Upper lobe of left lung (tissue), 4 donors: Measurements from ENCODE around the gene CARD19.

Source experiments
- EP300 ChIP-seq, 4 donors: sonication (generic); formaldehyde crosslinking; IDR thresholded peaks; one replicate each; pipeline ENCODE4 v1.5.1; 2017; ENCODE audit warnings: antibody characterized with exemption in 4 of 4, control low read depth in 2 of 4
- POLR2A ChIP-seq, 4 donors: fragments of 450-650 bp; IDR thresholded peaks; one replicate each; pipeline ENCODE4 v1.5.1; 2016 to 2017; ENCODE audit warnings: antibody characterized with exemption in 4 of 4, mild to moderate bottlenecking in 2 of 4
- POLR2AphosphoS5 ChIP-seq, 2 donors: sonication (generic); formaldehyde crosslinking; IDR thresholded peaks; one replicate each; pipeline ENCODE4 v1.5.1; 2017; ENCODE audit warnings: antibody characterized with exemption in 2 of 2
- TF ChIP-seq, protein P1 (sequence below), 6 experiments: fragments of 450-650 bp in 4 of 6; fragments of 200-600 bp in 2 of 6; sonication (generic) in 2 of 6; IDR thresholded peaks; one replicate each; pipeline ENCODE4 v1.5.1; 2016 to 2019; ENCODE audit warnings: antibody characterized with exemption in 6 of 6

DNA sequence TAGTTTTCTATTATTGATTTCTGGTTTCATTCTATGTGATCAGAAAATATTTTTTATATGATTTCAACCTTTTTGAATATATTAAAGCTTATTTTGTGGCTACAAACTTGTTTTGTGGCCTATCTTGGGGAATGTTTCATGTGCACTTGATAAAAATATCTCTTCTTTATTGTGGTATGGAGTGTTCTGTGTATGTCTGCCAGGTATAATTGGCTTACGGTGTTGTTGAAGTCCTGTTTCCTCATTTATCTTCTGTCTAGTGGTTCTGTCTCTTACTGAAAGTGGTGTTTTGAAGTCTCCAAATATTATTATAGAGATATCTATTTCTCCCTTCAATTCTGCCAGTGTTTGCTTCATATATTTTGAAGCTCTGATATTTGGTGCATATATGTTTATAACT is 9.6 kb downstream of the CARD19 start:
- TF ChIP-seq, protein P1, sequence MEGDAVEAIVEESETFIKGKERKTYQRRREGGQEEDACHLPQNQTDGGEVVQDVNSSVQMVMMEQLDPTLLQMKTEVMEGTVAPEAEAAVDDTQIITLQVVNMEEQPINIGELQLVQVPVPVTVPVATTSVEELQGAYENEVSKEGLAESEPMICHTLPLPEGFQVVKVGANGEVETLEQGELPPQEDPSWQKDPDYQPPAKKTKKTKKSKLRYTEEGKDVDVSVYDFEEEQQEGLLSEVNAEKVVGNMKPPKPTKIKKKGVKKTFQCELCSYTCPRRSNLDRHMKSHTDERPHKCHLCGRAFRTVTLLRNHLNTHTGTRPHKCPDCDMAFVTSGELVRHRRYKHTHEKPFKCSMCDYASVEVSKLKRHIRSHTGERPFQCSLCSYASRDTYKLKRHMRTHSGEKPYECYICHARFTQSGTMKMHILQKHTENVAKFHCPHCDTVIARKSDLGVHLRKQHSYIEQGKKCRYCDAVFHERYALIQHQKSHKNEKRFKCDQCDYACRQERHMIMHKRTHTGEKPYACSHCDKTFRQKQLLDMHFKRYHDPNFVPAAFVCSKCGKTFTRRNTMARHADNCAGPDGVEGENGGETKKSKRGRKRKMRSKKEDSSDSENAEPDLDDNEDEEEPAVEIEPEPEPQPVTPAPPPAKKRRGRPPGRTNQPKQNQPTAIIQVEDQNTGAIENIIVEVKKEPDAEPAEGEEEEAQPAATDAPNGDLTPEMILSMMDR (IDR thresholded peaks at IDR 0.05), result no peak
- TF ChIP-seq POLR2AphosphoS5 (IDR thresholded peaks at IDR 0.05), result no peak
- TF ChIP-seq POLR2A (IDR thresholded peaks at IDR 0.05), result no peak
- TF ChIP-seq EP300 (IDR thresholded peaks at IDR 0.05), result no peak
